ENCODE measurements around the gene MAD1L1. TPM values are rescaled to one million over a fixed set of nuclear protein-coding genes. Genes with fewer than 3 reads are reported as not detected.

MAD1L1 gene
- total and polyA plus RNA-seq, 2 donors (not counting 3 experiments of a cell fraction or from before 2014, with no cell fraction given), result 34.1 to 42.3 TPM

- CTCF ChIA-PET, result no interaction called here
- H3K27ac ChIP-seq (ENCODE audit: insufficient read depth, low read depth, low read length), result no peak overlapping the region
- no peak overlapping the region for H3K9ac ChIP-seq (replicated peaks; ENCODE audit: extremely low read depth, insufficient read depth, low read length)
- no peaks in the 10 kb centered on the region for H3K79me2 ChIP-seq (ENCODE audit: control insufficient read depth, insufficient read depth, low read length)
- POLR2A ChIA-PET, result no interaction called here
- no peak overlapping the region for H3K4me2 ChIP-seq (ENCODE audit: insufficient read depth, low read length)
- H3K9me3 ChIP-seq (replicated peaks; ENCODE audit: control insufficient read depth, insufficient read depth, low read length), result no peaks in the 10 kb centered on the region
- no peak for DNase-seq (ENCODE audit: low read depth, low spot score)
- H2AFZ ChIP-seq (ENCODE audit: low read depth, low read length), result no peak overlapping the region
- H3K36me3 ChIP-seq (ENCODE audit: control insufficient read depth in 2 of 2, extremely low read depth in 1 of 2, insufficient read depth in 2 of 2, low read length in 2 of 2), result no peaks in the 10 kb centered on the region
- dilution Hi-C loops (cut with MboI; ENCODE audit: extremely low pct_ligation_motif_present, low sequenced_read_pairs) (no loop called here), intact Hi-C loops (cut with micrococcal nuclease) (no loop called here)
- no peaks in the 10 kb centered on the region for H3K9me1 ChIP-seq (replicated peaks; ENCODE audit: control insufficient read depth, extremely low read depth, insufficient read depth, low read length)
- H3K27me3 ChIP-seq (ENCODE audit: control insufficient read depth in 2 of 2, insufficient read depth in 2 of 2, low read length in 2 of 2), result no peaks in the 10 kb centered on the region
- H3K4me3 ChIP-seq (replicated peaks in 1 of 3; ENCODE audit: insufficient read depth in 1 of 3, low read depth in 1 of 3, low read length in 3 of 3), result no peak overlapping the region
- no peaks in the 10 kb centered on the region for H4K20me1 ChIP-seq (replicated peaks; ENCODE audit: control insufficient read depth, extremely low read depth, insufficient read depth, low read length)
- BruUV-seq (replicated peaks), result no TSS peak
- H3K4me1 ChIP-seq (ENCODE audit: control insufficient read depth, extremely low read depth, insufficient read depth, low read length), result no peaks in the 10 kb centered on the region
- TF ChIP-seq EZH2 (IDR thresholded peaks at IDR 0.05; ENCODE audit: borderline replicate concordance, low read depth, low read length, severe bottlenecking) (no peak), POLR2A (IDR thresholded peaks at IDR 0.05; ENCODE audit: low read depth, low read length) (no peak), MYC (IDR thresholded peaks at IDR 0.05; ENCODE audit: low read depth, low read length) (no peak), POLR2AphosphoS5 (IDR thresholded peaks at IDR 0.05; ENCODE audit: insufficient read depth, low read depth, low read length) (no peak), JUN (IDR thresholded peaks at IDR 0.05; ENCODE audit: borderline replicate concordance, insufficient read depth, insufficient read length, low read depth) (no peak), CTCF (IDR thresholded peaks at IDR 0.05; ENCODE audit: extremely low read depth in 1 of 2, insufficient read depth in 1 of 2, low read depth in 1 of 2, low read length in 2 of 2) (no peak), FOS (IDR thresholded peaks at IDR 0.05; ENCODE audit: borderline replicate concordance, insufficient read depth, low read length) (no peak), GATA2 (IDR thresholded peaks at IDR 0.05; ENCODE audit: insufficient read depth, insufficient read length, low read depth, low read length) (no peak)
- TF ChIP-seq, protein P1, sequence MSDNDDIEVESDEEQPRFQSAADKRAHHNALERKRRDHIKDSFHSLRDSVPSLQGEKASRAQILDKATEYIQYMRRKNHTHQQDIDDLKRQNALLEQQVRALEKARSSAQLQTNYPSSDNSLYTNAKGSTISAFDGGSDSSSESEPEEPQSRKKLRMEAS (IDR thresholded peaks at IDR 0.05; ENCODE audit: insufficient read depth, insufficient read length), result no peak
- no peak for FAIRE-seq
These were observed 387.8 kb downstream of the MAD1L1 start for GRCh38 chr7:1844951-1845390.
